H1 (cell line): ENCODE data around the gene GPBP1L1.

Source experiments
- HDAC2 ChIP-seq, 2 experiments: fragments of 300-600 bp in 1 of 2; sonication (generic) in 1 of 2; IDR thresholded peaks; 2 replicates each; pipeline ENCODE4 v1.6.1; 2011 to 2012; ENCODE audit warnings: low read depth in 2 of 2, low read length in 2 of 2, mild to moderate bottlenecking in 2 of 2, moderate library complexity in 2 of 2, borderline replicate concordance in 1 of 2, inconsistent platforms in 1 of 2
- POLR2A ChIP-seq, 2 experiments: IDR thresholded peaks; 1 replicate in 1 of 2; 2 replicates in 1 of 2; pipeline ENCODE4 v1.6.1; 2011; ENCODE audit warnings: low read depth in 2 of 2, low read length in 2 of 2, mild to moderate bottlenecking in 2 of 2; ENCODE audit errors: control extremely low read depth in 1 of 2
- POU5F1 ChIP-seq: IDR thresholded peaks from 2 replicates; pipeline ENCODE4 v1.6.1; 2011; ENCODE audit warnings: low read depth, mild to moderate bottlenecking, low read length, moderate library complexity
- RAD21 ChIP-seq, 2 experiments: IDR thresholded peaks in 1 of 2; conservative IDR thresholded peaks in 1 of 2; 2 replicates each; pipeline ENCODE4 v1.6.1; 2011; ENCODE audit warnings: low read depth in 2 of 2, low read length in 2 of 2, improper control_type of control experiment in 1 of 2, inconsistent platforms in 1 of 2, mild to moderate bottlenecking in 1 of 2, moderate library complexity in 1 of 2
- SIRT6 ChIP-seq: IDR thresholded peaks from one replicate; pipeline ENCODE4 v1.7.1; 2012; ENCODE audit warnings: low read length, inconsistent platforms
- SP1 ChIP-seq: IDR thresholded peaks from 2 replicates; pipeline ENCODE4 v1.6.1; 2011; ENCODE audit warnings: low read depth, low read length
- SP4 ChIP-seq: IDR thresholded peaks from 2 replicates; pipeline ENCODE4 v1.6.1; 2012; ENCODE audit warnings: low read length, inconsistent platforms
- SRF ChIP-seq: IDR thresholded peaks from 2 replicates; pipeline ENCODE4 v1.6.1; 2011; ENCODE audit warnings: mild to moderate bottlenecking, low read depth, low read length, moderate library complexity
- TAF1 ChIP-seq: IDR thresholded peaks from 2 replicates; pipeline ENCODE4 v1.6.1; 2011; ENCODE audit warnings: mild to moderate bottlenecking, low read depth, low read length
- TF ChIP-seq, protein P1 (sequence below), 3 experiments: IDR thresholded peaks; 1 replicate in 2 of 3; 2 replicates in 1 of 3; pipeline versions ENCODE4 v1.5.1 to v1.6.1; 2011; ENCODE audit warnings: low read length in 3 of 3, mild to moderate bottlenecking in 3 of 3, inconsistent platforms in 2 of 3, low read depth in 1 of 3, moderate library complexity in 1 of 3; ENCODE audit not compliant: insufficient read depth in 1 of 3; ENCODE audit errors: control extremely low read depth in 1 of 3
- TF ChIP-seq, protein P2 (sequence below): IDR thresholded peaks from 2 replicates; pipeline ENCODE4 v1.6.1; 2011; ENCODE audit warnings: low read depth, mild to moderate bottlenecking, low read length; ENCODE audit not compliant: insufficient read depth
- TF ChIP-seq, protein P3 (sequence below): IDR thresholded peaks from 2 replicates; pipeline ENCODE4 v1.6.1; 2012; ENCODE audit warnings: inconsistent platforms
- TF ChIP-seq, protein P4 (sequence below): IDR thresholded peaks from 2 replicates; pipeline ENCODE4 v1.6.1; 2012; ENCODE audit warnings: inconsistent platforms

DNA sequence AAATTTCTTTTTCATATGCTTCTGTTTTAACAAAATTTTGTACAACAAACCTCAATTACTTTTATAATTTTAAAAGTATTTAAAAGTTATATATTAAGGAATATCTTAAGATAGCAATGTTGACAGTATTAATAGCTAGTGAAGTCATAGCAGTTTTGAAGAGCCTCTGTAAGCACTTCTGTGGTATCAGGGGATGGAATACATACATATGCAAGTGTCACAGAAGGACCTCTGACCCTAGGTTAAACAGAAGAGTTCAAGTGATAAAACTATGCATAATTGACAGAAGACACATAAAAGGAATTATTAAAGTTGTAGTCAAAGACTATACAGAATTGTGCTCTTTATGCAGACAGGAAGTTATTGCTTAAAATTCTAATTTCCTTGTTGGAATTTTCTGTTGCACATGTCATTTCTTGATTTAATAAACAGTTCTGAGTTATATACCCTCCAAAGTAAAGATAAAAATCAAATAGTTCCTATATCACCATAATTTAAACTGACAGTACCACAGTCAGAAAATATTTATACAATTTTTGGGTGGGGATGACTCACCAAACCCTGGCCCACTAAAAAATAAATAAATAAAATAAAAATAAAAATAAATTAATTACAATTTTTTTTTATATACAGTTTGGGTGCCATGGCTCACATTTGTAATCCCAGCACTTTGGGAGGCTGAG is 37.1 kb upstream of the GPBP1L1 start:
- TF ChIP-seq POLR2A (IDR thresholded peaks at IDR 0.05; ENCODE audit: control extremely low read depth in 1 of 2, low read depth in 2 of 2, low read length in 2 of 2), result no peak
- TF ChIP-seq RAD21 (IDR thresholded peaks at IDR 0.05 in 1 of 2, conservative IDR thresholded peaks at IDR 0.05 in 1 of 2; ENCODE audit: low read depth in 2 of 2, low read length in 2 of 2), result no peak
- TF ChIP-seq, protein P1, sequence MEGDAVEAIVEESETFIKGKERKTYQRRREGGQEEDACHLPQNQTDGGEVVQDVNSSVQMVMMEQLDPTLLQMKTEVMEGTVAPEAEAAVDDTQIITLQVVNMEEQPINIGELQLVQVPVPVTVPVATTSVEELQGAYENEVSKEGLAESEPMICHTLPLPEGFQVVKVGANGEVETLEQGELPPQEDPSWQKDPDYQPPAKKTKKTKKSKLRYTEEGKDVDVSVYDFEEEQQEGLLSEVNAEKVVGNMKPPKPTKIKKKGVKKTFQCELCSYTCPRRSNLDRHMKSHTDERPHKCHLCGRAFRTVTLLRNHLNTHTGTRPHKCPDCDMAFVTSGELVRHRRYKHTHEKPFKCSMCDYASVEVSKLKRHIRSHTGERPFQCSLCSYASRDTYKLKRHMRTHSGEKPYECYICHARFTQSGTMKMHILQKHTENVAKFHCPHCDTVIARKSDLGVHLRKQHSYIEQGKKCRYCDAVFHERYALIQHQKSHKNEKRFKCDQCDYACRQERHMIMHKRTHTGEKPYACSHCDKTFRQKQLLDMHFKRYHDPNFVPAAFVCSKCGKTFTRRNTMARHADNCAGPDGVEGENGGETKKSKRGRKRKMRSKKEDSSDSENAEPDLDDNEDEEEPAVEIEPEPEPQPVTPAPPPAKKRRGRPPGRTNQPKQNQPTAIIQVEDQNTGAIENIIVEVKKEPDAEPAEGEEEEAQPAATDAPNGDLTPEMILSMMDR (IDR thresholded peaks at IDR 0.05; ENCODE audit: control extremely low read depth in 1 of 3, insufficient read depth in 1 of 3, low read depth in 1 of 3, low read length in 3 of 3), result no peak
- no peak for TF ChIP-seq SRF
- TF ChIP-seq, protein P2, sequence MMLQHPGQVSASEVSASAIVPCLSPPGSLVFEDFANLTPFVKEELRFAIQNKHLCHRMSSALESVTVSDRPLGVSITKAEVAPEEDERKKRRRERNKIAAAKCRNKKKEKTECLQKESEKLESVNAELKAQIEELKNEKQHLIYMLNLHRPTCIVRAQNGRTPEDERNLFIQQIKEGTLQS, result no peak
- TF ChIP-seq SP1, result no peak
- no peak for TF ChIP-seq POU5F1
- no peak for TF ChIP-seq SIRT6
- no peak for TF ChIP-seq SP4
- TF ChIP-seq, protein P3, sequence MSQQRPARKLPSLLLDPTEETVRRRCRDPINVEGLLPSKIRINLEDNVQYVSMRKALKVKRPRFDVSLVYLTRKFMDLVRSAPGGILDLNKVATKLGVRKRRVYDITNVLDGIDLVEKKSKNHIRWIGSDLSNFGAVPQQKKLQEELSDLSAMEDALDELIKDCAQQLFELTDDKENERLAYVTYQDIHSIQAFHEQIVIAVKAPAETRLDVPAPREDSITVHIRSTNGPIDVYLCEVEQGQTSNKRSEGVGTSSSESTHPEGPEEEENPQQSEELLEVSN, result no peak
- TF ChIP-seq, protein P4, sequence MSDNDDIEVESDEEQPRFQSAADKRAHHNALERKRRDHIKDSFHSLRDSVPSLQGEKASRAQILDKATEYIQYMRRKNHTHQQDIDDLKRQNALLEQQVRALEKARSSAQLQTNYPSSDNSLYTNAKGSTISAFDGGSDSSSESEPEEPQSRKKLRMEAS, result no peak
- TF ChIP-seq HDAC2 (IDR thresholded peaks at IDR 0.05; ENCODE audit: borderline replicate concordance in 1 of 2, low read depth in 2 of 2, low read length in 2 of 2), result no peak
- no peak for TF ChIP-seq TAF1
